Measurements from ENCODE around the gene NOP14.

- TF ChIP-seq POLR2A (IDR thresholded peaks at IDR 0.05) (no peak), CTCF (IDR thresholded peaks at IDR 0.05) (no peak), POLR2AphosphoS5 (IDR thresholded peaks at IDR 0.05) (no peak)
Measured at GRCh38 chr4:2891294-2891693, 71.9 kb downstream of the NOP14 start.

Measured in breast epithelium (tissue), 3 donors.